Activated CD4-positive, alpha-beta T cell treated with anti-CD3 and anti-CD28 coated beads, Interleukin-2, amount 50 U/mL, for 16 hours (primary cell): ENCODE measurements around the gene SMG1.
A peak's percentile ranks its signal among the peaks of the same experiment; 100 is the strongest.
"Not testable (repeated sequence)": the region's sequence is repeated elsewhere in the genome, so short reads cannot be mapped to it uniquely, and the experiment has no call there.

Experiments
- DNase-seq: peaks from one replicate; pipeline ENCODE4 v3.0.0-alpha.2; 2020

The SMG1 gene

DNA sequence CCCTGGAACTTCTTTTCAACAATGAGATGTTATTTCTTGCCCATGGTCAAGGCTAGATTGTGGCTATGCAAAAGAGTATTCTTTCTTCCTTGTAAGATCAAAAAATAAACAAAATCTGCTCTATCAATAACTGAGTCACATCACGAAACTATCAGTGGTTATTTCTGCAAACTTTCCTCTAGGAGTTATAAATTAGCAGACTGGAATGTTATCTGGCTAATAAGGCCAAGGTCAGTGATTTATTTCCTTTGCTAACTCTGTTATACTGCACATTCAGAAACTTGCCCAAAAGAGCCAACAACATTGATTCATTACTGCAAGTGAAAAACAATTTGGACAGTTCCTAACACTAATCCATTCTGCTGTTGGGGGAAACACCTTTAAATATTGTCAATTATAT is 129.8 kb downstream of the SMG1 start:
- DNase-seq: no peak

DNA sequence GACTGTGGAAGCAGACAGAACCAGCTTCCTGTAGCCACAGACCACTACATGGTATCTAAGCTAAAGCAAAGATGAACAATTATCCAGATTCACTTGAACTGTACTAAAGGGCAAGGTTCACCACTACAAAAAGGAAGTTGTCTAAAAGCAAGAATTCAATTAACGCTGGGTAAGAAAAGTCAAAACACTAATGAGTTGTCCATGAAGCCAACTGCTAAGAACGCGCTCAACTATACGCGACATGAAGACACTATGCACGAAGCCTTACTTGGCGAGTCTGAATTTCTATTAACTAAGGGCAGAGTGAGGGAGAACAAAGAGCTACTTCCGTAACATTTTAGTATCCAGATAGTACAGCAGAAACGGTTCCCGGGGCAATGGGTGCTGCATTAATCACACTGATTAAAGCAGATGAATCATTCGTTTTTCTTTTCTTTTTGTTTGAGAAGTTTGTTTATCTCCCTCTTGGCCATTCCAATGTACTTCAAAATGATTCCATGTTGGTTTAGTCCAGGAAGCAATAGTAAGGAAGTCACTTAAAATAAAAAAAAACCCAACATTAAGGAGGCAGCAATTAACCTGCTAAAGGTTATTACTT is 133.3 kb downstream of the SMG1 start:
- no peak for DNase-seq

DNA sequence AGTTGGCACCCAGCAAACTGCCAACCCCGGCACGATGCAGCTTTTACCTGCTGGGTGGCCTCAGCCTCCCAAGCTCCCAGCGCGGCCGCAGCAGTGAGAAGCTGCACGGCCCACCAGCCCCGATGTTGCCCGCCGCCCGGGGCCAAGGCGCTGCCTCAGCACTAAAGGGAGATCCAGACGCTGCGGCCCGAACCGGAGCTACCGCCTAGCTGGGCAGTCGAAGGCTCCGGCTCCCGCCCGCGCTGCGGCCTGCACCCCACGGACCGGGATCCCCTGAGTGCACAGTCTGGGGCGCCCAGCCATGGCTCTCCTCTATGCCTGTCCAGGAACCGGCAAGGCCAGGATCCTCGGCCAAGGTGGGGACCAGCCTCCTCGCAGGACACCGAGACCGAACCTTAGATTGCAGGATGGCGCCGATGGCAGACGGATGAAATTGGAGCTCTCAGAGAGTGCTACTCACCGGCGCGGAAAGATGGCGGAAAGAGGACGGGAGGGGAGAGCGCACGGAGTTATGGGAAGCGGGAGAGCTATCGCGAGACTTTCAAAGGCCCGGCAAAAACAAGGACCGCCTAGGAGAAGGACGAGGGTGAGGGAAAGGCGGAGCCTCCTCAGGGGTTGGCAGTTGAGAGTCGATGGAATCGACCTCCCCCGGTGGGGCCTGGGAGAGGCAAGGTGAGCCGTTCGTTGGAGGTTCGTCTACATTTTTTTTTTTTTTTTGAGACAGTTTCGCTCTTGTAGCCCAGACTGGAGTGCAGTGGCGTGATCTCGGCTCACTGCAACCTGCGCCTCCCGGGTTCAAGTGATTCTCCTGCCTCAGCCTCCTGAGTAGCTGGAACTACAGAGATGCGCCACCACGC is 136.1 kb downstream of the SMG1 start, which contains the start of gene RPS15A:
RPS15A (minus strand) TSS at position 485 of the 857 bp plus-strand sequence. CDS start 1,221 bp downstream, outside the sequence.
- DNase-seq: peak; percentile 97

DNA sequence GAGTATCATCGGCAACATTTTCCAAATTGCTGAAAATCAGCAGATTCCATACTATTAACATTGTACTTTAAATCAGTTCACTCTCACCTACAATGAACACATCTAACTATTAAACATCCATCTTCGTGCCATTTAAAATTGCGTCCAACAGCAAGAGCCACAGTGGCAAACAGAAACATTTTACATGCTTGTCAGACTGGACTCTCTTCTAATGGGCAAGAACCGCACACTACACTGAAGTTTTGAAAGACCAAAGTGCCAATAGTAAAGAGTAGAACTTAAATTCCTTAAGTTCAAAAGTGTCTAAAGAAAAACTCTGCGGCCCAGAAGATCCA is 136.7 kb downstream of the SMG1 start:
- no peak for DNase-seq

DNA sequence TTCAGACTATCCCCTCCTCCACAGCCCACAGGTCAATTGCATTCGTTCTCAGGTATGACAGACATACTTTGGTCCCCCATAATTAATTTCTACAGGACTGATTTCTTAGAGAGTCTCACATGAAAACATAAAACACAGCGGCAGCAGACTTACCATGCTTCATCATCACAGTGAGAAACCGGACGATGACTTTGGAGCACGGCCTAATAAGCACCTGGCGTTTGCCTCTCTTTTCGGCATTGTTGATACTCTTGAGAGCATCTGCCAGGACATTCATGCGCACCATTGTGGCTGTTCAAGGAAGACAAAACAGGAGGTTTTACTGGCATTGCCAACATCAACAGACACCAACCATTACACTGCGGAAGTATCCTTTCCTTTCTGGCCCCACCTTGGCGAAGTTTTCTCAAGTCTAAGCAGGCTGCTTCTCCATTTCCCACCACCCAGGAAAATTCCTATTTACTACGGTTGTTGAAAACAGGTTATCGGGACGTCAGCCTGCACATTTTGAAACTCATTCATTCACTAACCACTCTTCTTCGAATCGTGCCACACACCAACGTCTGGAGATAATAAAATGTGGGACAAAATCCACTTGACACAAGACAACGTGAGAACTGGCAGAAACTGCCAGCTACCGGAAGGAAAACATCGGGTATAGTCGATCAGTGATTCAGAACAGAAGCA is 137.2 kb downstream of the SMG1 start:
- DNase-seq: no peak

DNA sequence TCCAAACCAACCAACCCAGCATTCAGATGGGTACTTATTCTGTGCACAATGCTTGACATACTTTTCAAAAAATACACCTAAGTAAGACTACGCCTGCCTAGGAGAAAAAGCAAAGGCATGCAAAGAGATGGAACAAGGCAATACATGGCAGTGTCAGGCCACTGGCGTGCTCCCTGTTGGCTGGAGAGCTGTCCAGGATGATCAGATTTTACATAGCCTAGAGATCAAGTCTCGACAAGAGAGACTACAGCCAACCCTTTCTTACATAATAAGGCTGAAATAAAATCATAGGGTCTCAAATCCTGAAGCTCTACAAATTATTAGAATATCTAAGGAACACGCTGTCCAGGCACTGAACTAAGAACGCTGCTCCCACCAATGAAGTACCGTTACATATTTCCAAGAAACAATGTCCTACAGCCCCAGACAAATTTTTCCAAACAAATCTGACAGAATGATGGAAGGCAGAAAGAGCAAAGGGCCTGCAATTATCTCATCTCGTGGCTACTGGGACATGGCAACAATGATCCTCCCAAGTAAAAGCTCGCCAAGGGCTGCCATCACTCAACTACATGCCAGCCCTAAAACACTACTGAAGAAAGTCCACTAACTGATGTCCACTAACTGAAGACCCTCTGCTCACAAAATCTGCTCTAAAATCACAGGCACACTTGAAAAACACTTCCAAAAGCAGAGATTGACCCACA is 141.1 kb downstream of the SMG1 start:
- DNase-seq: no peak

DNA sequence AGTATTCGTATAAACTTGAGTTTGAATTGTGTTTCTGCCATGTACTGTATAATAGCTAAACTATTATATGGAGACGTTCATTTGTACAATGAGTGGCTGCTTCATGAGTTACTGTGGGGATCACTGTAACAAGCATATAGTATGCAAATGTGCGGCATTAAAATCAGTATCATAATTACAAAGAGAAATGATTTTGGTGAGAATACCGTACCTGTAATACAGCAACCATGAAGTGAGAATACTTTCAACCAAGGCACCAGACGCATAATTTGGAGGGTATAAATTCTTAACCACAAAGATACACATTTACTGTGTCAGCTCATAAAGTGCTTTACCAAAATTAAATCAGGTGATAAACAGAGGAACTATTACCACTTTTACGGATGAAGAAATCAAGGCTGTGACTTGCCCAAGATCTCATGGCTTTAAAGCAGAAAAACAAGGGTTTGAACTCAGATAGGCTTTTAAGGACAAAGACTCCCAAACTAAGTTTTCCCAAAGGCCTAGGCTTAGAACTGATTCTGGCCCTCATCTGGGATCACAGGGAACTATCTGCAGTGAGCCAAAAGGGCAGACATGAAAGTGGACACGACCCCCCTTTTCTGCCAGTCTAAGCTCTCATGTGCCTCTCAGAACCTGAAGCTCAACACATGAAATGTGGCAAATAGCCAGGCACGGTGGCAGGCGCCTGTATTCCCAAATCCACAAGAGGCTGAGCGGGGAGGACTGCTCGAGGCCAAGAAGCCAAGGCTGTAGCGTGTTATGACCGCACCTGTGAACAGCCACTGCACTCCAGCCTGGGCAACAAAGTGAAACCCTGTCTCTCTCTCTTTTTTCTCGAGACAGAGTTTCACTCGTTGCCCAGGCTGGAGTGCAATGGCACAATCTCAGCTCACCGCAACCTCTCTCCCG is 142.5 kb downstream of the SMG1 start:
- no peak for DNase-seq

DNA sequence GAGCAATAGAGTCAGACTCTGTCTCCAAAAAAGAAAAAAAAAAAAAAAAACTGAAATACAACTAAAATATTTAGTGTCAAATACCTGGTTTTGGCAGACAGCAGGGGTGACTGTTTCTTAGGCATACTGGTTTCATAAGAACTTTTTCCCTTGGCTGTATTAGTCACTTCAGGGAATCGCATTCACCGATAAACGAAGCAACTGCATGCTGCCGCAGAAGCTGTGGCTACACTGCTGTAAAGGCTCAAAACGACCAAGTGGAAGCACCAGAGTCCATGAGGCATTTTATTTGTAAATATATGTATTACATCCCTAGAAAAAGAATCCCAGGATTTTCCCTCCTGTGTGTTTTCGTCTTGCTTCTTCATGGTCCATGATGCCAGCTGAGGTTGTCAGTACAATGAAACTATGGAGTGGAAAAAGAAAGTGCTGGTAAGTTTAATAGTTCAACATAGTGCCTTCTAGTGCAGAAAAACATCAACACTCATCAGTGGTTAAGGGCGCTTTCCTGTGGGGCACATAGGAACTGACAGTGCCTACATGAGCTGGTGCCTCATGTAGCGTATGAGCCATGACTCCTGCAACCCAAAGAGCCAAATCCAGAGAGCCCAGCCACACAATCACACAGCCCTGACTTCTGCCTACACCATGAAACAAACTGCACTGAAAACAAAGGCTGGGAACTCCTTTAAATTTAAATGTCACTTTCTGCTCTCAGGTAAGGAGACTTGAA is 143.3 kb downstream of the SMG1 start:
- no peak for DNase-seq

DNA sequence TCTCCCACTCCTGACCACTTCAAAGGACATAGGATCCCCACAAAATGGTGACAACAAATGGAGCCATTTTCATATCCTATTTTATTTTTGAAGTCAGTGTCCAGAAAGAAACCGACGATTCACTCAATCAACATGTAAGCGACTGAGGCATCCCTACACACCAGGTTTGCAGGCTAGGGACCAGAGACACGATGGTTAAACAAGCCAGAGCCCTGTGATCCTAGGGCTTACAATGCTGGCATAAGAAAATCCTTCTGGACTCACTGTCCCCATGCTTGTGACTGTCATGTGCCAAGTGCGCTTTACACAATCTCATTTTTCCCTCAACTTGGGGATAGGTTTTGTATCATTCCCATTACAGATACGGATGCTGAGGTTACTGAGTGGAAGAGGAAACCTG is 145.0 kb downstream of the SMG1 start:
- DNase-seq: not testable (repeated sequence)

DNA sequence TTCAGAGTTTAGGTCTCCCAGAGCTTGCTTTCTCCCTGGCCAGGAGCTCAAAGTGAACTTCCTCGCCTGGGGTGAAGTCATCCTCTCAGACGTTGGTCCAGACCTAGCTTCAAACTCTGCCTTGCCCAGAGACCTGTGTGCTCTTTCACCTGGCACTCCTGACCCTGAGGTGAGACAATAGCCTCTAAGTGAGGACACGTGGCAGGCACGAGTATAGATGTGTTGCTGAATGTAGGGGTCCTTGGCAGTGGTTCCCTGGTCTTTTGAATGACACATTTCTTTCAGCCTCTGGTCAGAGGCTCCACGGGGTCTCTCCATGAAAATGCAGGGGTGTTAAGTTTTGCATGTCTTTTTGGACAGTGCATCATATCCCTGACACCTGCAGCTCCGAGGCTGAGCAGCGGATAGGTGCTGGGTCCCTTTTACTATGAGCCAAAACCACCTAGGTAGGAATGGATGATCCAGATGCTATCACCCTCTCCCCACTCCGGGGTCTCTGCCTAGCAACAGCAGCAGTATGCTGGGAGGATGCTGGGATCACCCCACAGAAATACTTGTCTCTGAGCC is 145.7 kb downstream of the SMG1 start:
- not testable (repeated sequence) for DNase-seq

DNA sequence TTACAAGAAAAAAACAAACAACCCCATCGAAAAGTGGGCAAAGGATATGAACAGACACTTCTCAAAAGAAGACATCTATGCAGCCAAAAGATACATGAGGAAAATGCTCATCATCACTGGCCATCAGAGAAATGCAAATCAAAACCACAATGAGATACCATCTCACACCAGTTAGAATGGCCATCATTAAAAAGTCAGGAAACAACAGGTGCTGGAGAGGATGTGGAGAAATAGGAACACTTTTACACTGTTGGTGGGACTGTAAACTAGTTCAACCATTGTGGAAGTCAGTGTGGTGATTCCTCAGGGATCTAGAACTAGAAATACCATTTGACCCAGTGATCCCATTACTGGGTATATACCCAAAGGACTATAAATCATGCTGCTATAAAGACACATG is 148.5 kb downstream of the SMG1 start:
- DNase-seq: not testable (repeated sequence)

DNA sequence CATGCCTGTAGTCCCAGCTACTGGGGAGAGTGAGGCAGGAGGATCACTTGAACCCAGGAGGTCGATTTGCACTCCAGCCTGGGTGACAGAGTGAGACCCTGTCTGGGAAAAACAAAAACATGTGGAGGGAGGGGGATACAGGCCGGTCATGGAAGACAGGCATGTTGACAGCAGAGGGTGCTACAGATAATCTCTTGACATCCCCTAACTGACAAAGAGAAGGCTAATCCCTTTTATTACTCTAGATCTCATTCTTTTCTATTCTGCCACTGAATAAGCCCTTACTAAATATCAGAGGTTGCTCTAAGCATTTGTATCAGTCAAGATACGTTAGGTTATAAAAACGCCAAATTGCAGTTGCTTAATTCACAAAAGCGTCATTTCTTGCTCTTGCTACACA is 149.9 kb downstream of the SMG1 start:
- DNase-seq: not testable (repeated sequence)

DNA sequence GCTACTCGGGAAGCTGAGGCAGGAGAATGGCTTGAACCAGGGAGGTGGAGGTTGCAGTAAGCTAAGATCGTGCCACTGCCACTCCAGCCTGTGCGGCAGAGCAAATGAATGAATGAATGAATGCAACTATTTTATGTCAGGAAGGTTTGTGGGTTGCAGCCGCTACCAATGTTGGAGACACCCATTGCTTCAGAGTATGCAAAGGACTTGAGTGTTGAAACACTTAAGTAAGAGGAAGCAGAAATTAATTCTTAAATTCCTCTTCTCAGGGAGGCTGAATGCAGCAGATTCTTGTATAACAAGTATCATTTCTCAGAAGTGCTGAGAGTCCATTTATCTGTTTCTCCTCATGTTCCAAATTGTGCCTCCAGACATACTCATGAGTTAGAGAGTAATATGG is 151.6 kb downstream of the SMG1 start:
- not testable (repeated sequence) for DNase-seq

DNA sequence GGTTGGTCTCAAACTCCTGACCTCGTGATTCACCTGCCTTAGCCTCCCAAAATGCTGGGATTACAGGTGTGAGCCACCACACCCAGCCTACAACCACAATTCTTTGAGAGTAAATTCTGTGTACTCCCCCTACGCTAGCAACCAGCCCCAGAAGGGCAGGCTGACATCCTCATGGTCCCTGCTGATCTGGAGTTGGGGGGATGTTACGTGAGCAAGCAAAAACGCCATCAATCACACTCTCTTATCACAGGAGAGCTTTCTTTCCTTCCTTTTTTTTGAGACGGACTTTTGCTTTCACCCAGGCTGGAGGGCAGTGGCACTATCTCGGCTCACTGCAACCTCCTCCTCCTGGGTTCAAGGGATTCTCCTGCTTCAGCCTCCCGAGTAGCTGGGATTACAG is 154.0 kb downstream of the SMG1 start:
- DNase-seq: not testable (repeated sequence)

DNA sequence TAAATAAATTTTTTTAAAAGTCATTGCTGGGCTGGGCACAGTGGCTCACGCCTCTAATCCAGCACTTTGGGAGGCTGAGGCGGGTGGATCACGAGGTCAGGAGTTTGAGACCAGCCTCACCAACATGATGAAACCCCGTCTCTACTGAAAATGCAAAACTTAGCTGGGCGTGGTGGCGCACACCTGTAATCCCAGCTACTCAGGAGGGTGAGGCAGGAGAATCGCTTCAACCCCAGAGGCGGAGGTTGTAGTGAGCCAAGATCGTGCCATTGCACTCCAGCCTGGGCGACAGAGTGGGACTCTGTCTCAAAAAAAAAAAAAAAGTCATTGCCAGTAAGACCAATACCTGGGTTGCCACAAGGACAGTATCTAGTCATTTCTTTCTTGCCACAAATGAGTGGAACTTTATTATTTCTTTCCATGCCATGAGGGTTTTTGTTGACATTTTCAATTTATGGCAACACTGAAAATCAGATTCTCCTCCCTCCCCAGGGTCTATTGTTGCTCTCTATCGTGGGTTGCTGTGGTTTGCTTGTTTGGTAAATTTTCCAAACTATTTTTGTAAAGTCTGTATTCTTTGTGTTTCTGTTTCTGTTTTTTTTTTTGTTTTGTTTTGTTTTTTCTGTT is 155.8 kb downstream of the SMG1 start:
- peak; percentile 63 for DNase-seq

DNA sequence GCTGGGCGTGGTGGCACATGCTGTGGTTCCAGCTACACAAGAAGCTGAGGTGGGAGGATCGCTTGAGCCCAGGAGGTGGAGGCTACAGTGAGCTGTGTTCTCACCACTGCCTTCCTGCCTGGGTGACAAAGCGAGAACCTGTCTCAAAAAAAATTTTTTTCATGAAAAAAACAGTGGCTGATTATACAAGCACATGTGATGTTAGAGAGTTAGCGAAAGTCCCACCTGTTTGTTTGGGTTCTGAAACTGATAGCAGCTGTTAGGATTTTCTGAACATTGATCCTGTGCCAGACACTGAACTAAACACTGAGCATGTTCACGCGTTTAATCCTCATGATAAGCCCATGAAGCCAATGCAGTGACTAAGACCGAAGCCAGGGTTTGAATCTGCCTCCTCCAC is 159.0 kb downstream of the SMG1 start:
- DNase-seq: peak; percentile 60

DNA sequence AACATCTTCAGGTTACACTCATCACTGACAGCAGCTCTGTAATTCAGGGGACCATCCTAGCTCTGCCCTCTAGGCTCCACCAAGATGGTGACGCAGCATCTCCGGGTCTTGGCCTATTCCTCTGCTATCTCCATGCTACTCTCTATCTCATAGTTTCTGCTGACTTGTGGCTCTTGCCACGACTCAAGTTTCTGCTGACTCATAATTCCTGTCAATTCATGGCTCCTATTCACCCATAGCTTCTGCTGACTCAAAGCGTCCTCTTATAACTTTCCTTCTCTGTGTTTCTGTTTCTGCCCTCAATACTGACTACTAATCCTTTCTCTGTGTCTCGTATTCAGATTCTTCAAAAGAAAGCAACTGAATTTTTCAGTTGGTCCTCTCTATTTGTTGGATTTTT is 163.5 kb downstream of the SMG1 start:
- peak; percentile 87 for DNase-seq

DNA sequence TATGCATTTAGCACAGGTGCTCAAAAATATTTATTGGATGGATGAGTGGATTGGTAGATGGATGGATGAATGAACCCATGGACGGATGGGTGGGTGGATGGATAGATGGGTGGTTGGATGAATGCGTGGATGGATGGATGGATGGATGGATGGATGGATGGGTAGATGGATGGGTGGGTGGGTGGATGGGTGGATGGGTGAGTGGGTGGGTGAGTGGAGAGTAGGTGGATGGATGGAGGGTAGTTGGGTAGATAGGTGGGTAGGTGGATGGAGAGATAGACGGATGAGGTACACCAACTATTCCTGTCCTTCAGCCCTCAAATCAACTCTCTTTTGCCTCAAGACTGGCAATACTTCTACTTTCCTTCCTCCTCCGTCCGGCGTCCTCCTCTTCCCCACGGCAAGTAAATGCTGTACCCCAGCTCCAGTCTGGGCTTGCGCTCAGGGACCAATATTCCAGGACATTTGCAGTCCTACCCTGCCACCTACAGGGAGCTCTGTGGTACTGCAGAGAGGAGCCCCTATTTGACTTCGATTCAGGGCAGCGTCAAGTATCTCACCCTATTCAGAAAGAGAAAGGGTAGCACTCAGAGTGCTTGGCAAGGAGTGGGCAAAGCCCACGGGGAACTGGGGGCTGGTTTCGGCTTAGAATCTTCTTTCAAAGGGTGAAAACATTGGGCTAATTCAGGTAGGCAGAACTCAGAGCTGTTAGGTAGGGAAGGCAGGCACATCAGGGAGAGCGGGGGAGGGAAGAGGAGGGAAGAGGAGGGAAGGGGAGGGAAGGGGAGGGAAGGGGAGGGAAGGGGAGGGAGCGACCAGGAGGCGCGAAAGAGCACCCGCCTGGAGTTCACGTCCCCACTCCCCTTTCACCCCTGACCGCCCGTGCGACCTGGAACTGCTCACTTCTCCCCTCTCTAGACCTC is 166.3 kb downstream of the SMG1 start:
- peak; percentile 74 for DNase-seq

DNA sequence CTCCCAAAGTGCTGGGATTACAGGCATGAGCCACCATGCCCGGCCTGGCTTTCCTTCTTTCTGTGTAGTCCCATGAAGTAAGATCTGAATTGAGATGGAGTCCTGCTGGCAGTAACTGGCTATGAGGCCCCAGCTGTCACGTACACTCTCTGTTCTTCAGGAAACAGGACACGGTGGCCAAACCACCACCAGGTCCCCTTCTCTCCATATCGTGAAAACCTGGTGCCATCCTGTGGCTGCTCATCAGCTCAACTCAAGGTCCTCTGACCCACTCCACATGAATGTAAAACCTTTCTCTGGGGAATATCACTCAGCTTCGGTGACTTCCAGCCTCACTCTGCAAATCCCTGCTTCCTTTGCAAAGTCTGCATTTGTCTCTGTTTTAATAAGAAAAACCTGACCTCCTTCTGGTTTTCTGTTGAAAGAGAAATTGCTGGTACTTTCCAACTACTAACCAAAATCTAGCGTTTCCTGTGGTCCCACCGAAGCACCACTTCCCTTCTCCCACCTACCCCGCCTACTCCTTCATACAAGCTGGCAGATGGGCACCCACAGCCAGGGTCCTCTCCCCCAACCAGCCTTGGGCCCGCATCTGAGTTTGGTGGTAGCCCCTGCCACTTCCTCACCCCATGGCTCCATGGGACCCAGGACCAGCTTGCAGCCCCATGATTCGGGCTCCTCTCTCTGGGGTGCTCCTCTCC is 168.1 kb downstream of the SMG1 start:
- DNase-seq: not testable (repeated sequence)
